ENCODE measurements around the gene CAMKMT. TPM values are rescaled to one million over a fixed set of nuclear protein-coding genes. Genes with fewer than 3 reads are reported as not detected.

The CAMKMT gene
- total and polyA plus RNA-seq, 9 of the 15 experiments (the other 6 are each of a cell fraction or from before 2014, with no cell fraction given) = 1.6 to 15.3 (median 7.4) TPM

Other genes with a start within 250 kb of the CAMKMT start
- 10.4 and 21.6 TPM in 2 replicates for gene PPM1B, start 193.1 kb upstream of the CAMKMT start, total RNA-seq (2014; rRNA removed)
- 33.3 and 36.4 TPM in 2 replicates for gene PPM1B, start 193.1 kb upstream of the CAMKMT start, total RNA-seq (2014; rRNA removed; fragmentation: Illumina TruSeq; extraction: Trizol)
- gene PPM1B, start 193.1 kb upstream of the CAMKMT start, total RNA-seq (2015; rRNA removed; fragmentation: Illumina TruSeq; extraction: Trizol) = 28.5 and 30.6 TPM in 2 replicates
- 28.6 and 29.2 TPM in 2 replicates for gene PPM1B, start 193.1 kb upstream of the CAMKMT start, total RNA-seq (2021)
- gene PPM1B, start 193.1 kb upstream of the CAMKMT start, polyA plus RNA-seq (2011; rRNA removed) = 40.1 and 44.0 TPM in 2 replicates
- 28.1 and 36.5 TPM in 2 replicates for gene PPM1B, start 193.1 kb upstream of the CAMKMT start, polyA plus RNA-seq (2014; fragmentation: Illumina TruSeq; extraction: Trizol)
- 1 to 10 TPM; 8.9 to 9.8 TPM for gene PPM1B, start 193.1 kb upstream of the CAMKMT start, polyA plus RNA-seq (2014; fragmentation: Nextera tagmentation; extraction: Ambion mirVana)
- 16.8 and 17.0 TPM in 2 replicates for gene PPM1B, start 193.1 kb upstream of the CAMKMT start, polyA plus RNA-seq (2014; rRNA removed)
- 0.18 TPM in 1 of 2 replicates, not detected in the other for gene SLC3A1, start 86.5 kb upstream of the CAMKMT start, total RNA-seq (2014; rRNA removed)
- not detected in 2 replicates for gene SLC3A1, start 86.5 kb upstream of the CAMKMT start, total RNA-seq (2014; rRNA removed; fragmentation: Illumina TruSeq; extraction: Trizol)
- gene SLC3A1, start 86.5 kb upstream of the CAMKMT start, total RNA-seq (2015; rRNA removed; fragmentation: Illumina TruSeq; extraction: Trizol) = not detected in 2 replicates
- gene SLC3A1, start 86.5 kb upstream of the CAMKMT start, total RNA-seq (2021) = not detected in 2 replicates
- gene SLC3A1, start 86.5 kb upstream of the CAMKMT start, polyA plus RNA-seq (2011; rRNA removed) = 0.05 TPM in 1 of 2 replicates, not detected in the other
- not detected in 2 replicates for gene SLC3A1, start 86.5 kb upstream of the CAMKMT start, polyA plus RNA-seq (2014; fragmentation: Illumina TruSeq; extraction: Trizol)
- under 1 TPM; 0.04 to 0.08 TPM for gene SLC3A1, start 86.5 kb upstream of the CAMKMT start, polyA plus RNA-seq (2014; fragmentation: Nextera tagmentation; extraction: Ambion mirVana)
- gene SLC3A1, start 86.5 kb upstream of the CAMKMT start, polyA plus RNA-seq (2014; rRNA removed) = not detected in 2 replicates
- 19.7 and 24.1 TPM in 2 replicates for gene PREPL, start 453 bp upstream of the CAMKMT start, total RNA-seq (2014; rRNA removed)
- 34.5 and 38.5 TPM in 2 replicates for gene PREPL, start 453 bp upstream of the CAMKMT start, total RNA-seq (2014; rRNA removed; fragmentation: Illumina TruSeq; extraction: Trizol)
- 25.3 and 26.9 TPM in 2 replicates for gene PREPL, start 453 bp upstream of the CAMKMT start, total RNA-seq (2015; rRNA removed; fragmentation: Illumina TruSeq; extraction: Trizol)
- 31.2 and 31.8 TPM in 2 replicates for gene PREPL, start 453 bp upstream of the CAMKMT start, total RNA-seq (2021)
- 48.0 and 58.9 TPM in 2 replicates for gene PREPL, start 453 bp upstream of the CAMKMT start, polyA plus RNA-seq (2011; rRNA removed)
- 32.5 and 42.4 TPM in 2 replicates for gene PREPL, start 453 bp upstream of the CAMKMT start, polyA plus RNA-seq (2014; fragmentation: Illumina TruSeq; extraction: Trizol)
- gene PREPL, start 453 bp upstream of the CAMKMT start, polyA plus RNA-seq (2014; fragmentation: Nextera tagmentation; extraction: Ambion mirVana) = 10 to 100 TPM; 11.6 to 27.2 TPM
- 24.3 and 26.7 TPM in 2 replicates for gene PREPL, start 453 bp upstream of the CAMKMT start, polyA plus RNA-seq (2014; rRNA removed)